Testis (tissue), 3 donors: ENCODE measurements around the gene TMPRSS13. TPM values are rescaled to one million over a fixed set of nuclear protein-coding genes. Genes with fewer than 3 reads are reported as not detected.

ENCODE experiments used
- DNase-seq: peaks from one replicate; pipeline ENCODE4 v3.0.0-alpha.2; 2019
- H3K27ac ChIP-seq, 2 donors: fragments of 200-600 bp; sonication (generic); one replicate each; pipeline ENCODE4 v1.5.1; 2019
- H3K27me3 ChIP-seq: fragments of 200-600 bp; sonication (generic); one replicate; pipeline ENCODE4 v1.5.1; 2019
- H3K36me3 ChIP-seq: fragments of 200-600 bp; sonication (generic); one replicate; pipeline ENCODE4 v1.5.1; 2017; ENCODE audit warnings: low read depth; ENCODE audit errors: missing control alignments
- H3K4me1 ChIP-seq: fragments of 200-600 bp; sonication (generic); one replicate; pipeline ENCODE4 v1.5.1; 2019
- H3K4me3 ChIP-seq, 2 donors: fragments of 200-600 bp; sonication (generic); one replicate each; pipeline ENCODE4 v1.5.1; 2017 to 2019
- H3K9me3 ChIP-seq: fragments of 200-600 bp; sonication (generic); one replicate; pipeline ENCODE4 v1.5.1; 2017
- CTCF ChIP-seq, 3 experiments: fragments of 450-650 bp in 2 of 3; fragments of 200-600 bp in 1 of 3; sonication (generic) in 1 of 3; IDR thresholded peaks; one replicate each; pipeline ENCODE4 v1.5.1; 2016 to 2019; ENCODE audit warnings: antibody characterized with exemption in 3 of 3, mild to moderate bottlenecking in 2 of 3, moderate library complexity in 1 of 3
- POLR2A ChIP-seq: fragments of 450-650 bp; IDR thresholded peaks from one replicate; pipeline ENCODE4 v1.6.1; 2017; ENCODE audit warnings: antibody characterized with exemption, mild to moderate bottlenecking, moderate library complexity
- WGBS, 2 donors: methylation state at CpG; one replicate each; pipeline ENCODE4 v1.1.5; 2018; 5-methylcytosine and 5-hydroxymethylcytosine counted together
- intact Hi-C: fragments of 100-400 bp; cut with DNase I; formaldehyde crosslinking; loops from one replicate; pipeline ENCODE4 v1.15.1; 2023; ENCODE audit warnings: low total_unique reads
- polyA plus RNA-seq: library from polyadenylated mRNA; stranded (reverse); fragments of 350-450 nt; fragmentation: Illumina TruSeq; extraction: RNeasy Lipid Tissue Mini Kit (QIAGEN cat#74804); gene quantifications from one replicate; pipeline ENCODE4 v1.2.3, GENCODE V29; 2014; ENCODE audit warnings: low read depth, low replicate concordance; ENCODE audit not compliant: insufficient read depth
- total RNA-seq, 2 donors: library from RNA; depleted of rRNA; stranded (reverse); fragments of >200 nt; gene quantifications; one replicate each; pipeline ENCODE4 v1.2.3, GENCODE V29; 2016

The TMPRSS13 gene
- total and polyA plus RNA-seq, 3 donors from 2014 or later: 0.74 to 0.91 (median 0.87) TPM

- no peak for TF ChIP-seq POLR2A
- TF ChIP-seq CTCF (IDR thresholded peaks at IDR 0.05): no peak
- Histone ChIP-seq H3K4me3 (no peak overlapping the region), H3K27ac (no peak overlapping the region), H3K9me3 (no peaks in the 10 kb centered on the region), H3K4me1 (no peaks in the 10 kb centered on the region), H3K36me3 (no peaks in the 10 kb centered on the region), H3K27me3 (no peaks in the 10 kb centered on the region)
- no peak for DNase-seq
- intact Hi-C loops: no loop called here
- WGBS, 2 donors: 84 to 85% methylated on average over 13 of the region's 13 CpGs
Measured at GRCh38 chr11:117902001-117902845, 27.0 kb downstream of the TMPRSS13 start.

DNA sequence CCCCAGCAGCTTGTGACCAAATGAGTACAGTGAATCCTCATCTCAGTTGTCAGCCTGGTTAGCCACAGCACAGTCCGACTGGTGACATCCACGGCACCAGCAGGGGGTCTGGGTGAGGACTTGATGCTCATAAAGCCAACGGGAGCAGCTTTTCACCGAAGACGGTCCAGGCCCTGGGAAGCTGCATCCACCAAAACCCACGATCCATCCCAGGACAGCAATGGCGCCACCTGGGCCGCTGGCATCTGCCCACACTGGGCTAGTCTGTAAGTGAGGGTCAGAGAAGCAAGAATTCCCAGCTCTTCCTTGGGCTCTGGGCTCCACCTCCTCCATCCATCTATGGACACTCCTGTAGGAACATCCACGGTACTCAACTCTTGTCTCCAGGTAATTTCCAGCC is 27.6 kb downstream of the TMPRSS13 start:
- WGBS, 2 donors: 91 to 96% methylated on average over 9 of the region's 9 CpGs
- no peaks in the 10 kb centered on the region for H3K9me3 ChIP-seq
- H3K27me3 ChIP-seq: no peaks in the 10 kb centered on the region
- no peak overlapping the region for H3K4me3 ChIP-seq
- no peak overlapping the region for H3K27ac ChIP-seq
- DNase-seq: no peak
- H3K4me1 ChIP-seq: no peaks in the 10 kb centered on the region
- H3K36me3 ChIP-seq: no peaks in the 10 kb centered on the region
- TF ChIP-seq CTCF (IDR thresholded peaks at IDR 0.05): no peak
- TF ChIP-seq POLR2A: no peak
- intact Hi-C loops: no loop called here

DNA sequence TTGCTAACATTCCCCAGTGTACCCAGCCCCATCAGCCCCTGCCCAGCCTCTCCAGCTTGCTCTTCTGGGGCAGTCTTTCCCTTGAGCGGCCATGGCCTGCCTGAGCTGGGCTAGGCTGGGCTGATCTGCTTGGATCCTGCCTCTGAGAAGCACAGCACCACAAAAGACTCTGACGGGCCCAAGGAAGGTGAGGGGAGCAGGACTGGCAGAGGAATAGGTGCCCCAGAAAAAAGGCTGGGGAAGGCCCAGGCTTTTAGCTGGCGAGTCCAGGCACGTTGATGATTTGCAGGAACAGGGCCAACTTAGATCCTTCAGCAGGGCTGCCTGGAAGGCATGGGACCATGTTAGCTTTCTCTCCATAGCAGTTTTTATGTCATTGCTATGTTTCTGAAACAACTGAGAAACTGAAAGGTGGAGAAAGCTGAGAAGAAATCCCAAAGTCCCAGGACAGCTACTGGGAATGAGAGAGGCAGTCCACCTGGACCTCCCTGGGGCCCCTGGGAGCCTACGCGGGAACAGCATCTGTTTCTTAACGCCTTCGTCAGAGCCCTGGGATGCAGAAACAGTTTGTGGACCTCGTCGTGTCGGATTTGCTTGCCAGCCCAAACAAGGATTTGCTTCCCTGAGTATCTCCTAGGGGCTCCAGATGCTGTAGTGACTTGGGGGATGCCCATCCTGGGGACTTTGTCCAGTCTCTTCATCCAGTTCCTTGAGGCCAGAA is 28.3 kb downstream of the TMPRSS13 start:
- TF ChIP-seq POLR2A (no peak), CTCF (IDR thresholded peaks at IDR 0.05) (no peak)
- Histone ChIP-seq H3K4me3 (no peak overlapping the region), H3K27ac (no peak overlapping the region), H3K9me3 (no peaks in the 10 kb centered on the region), H3K4me1 (no peaks in the 10 kb centered on the region), H3K27me3 (no peaks in the 10 kb centered on the region), H3K36me3 (no peaks in the 10 kb centered on the region)
- 83 to 84% methylated on average over 11 of the region's 11 CpGs for WGBS, 2 donors
- intact Hi-C loops: no loop called here
- no peak for DNase-seq

- Histone ChIP-seq H3K4me1 (no peaks in the 10 kb centered on the region), H3K4me3 (no peak overlapping the region), H3K27ac (no peak overlapping the region), H3K9me3 (no peaks in the 10 kb centered on the region), H3K36me3 (no peaks in the 10 kb centered on the region), H3K27me3 (no peaks in the 10 kb centered on the region)
- no peak for DNase-seq
- intact Hi-C loops: no loop called here
- 76 to 97% methylated on average over 3 to 4 of the region's 4 CpGs for WGBS, 2 donors
- TF ChIP-seq CTCF (IDR thresholded peaks at IDR 0.05) (no peak), POLR2A (no peak)
Measured at GRCh38 chr11:117900121-117900648, 29.0 kb downstream of the TMPRSS13 start.
